ENCODE results near the gene MLX.
A peak's percentile ranks its signal among the peaks of the same experiment; 100 is the strongest.

Gene MLX

GRCh38 chr17:42585353-42585752, 18.5 kb downstream of the MLX start:
- Histone ChIP-seq H3K4me2 (ENCODE audit: low read length) (no peak overlapping the region), H3K79me2 (ENCODE audit: control insufficient read depth, low read length) (no peaks in the 10 kb centered on the region), H3K27me3 (ENCODE audit: control insufficient read depth, low read length) (no peaks in the 10 kb centered on the region), H3K9me2 (replicated peaks; ENCODE audit: control insufficient read depth, low read length) (no peaks in the 10 kb centered on the region), H3K9me3 (ENCODE audit: control insufficient read depth, insufficient read depth, low read length) (no peaks in the 10 kb centered on the region), H3F3A (ENCODE audit: control insufficient read depth, insufficient read depth) (peaks cover 5% of the 10 kb centered on the region; the same call in 1 of the 2 replicates), H4K20me1 (ENCODE audit: control insufficient read depth, insufficient read depth, low read depth, low read length) (no peaks in the 10 kb centered on the region), H3K4me3 (ENCODE audit: low read length) (no peak overlapping the region), H3K36me3 (ENCODE audit: control insufficient read depth, low read length) (peaks cover 82% of the 10 kb centered on the region), H3K27ac (ENCODE audit: low read depth, low read length) (no peak overlapping the region), H3K4me1 (ENCODE audit: control insufficient read depth, low read length) (peaks cover 28% of the 10 kb centered on the region)
- TF ChIP-seq, protein P1, sequence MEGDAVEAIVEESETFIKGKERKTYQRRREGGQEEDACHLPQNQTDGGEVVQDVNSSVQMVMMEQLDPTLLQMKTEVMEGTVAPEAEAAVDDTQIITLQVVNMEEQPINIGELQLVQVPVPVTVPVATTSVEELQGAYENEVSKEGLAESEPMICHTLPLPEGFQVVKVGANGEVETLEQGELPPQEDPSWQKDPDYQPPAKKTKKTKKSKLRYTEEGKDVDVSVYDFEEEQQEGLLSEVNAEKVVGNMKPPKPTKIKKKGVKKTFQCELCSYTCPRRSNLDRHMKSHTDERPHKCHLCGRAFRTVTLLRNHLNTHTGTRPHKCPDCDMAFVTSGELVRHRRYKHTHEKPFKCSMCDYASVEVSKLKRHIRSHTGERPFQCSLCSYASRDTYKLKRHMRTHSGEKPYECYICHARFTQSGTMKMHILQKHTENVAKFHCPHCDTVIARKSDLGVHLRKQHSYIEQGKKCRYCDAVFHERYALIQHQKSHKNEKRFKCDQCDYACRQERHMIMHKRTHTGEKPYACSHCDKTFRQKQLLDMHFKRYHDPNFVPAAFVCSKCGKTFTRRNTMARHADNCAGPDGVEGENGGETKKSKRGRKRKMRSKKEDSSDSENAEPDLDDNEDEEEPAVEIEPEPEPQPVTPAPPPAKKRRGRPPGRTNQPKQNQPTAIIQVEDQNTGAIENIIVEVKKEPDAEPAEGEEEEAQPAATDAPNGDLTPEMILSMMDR (IDR thresholded peaks at IDR 0.05; ENCODE audit: low read depth, low read length, poor library complexity, severe bottlenecking): no peak

GRCh38 chr17:42586514-42587230, 19.8 kb downstream of the MLX start:
- Histone ChIP-seq H3K79me2 (ENCODE audit: control insufficient read depth, low read length) (no peaks in the 10 kb centered on the region), H3K4me2 (ENCODE audit: low read length) (peak overlapping the region; percentile 47), H3K27ac (ENCODE audit: low read depth, low read length) (peak overlapping the region; percentile 56), H3K4me3 (ENCODE audit: low read length) (peak overlapping the region; percentile 7), H3K4me1 (ENCODE audit: control insufficient read depth, low read length) (peaks cover 28% of the 10 kb centered on the region), H3K27me3 (ENCODE audit: control insufficient read depth, low read length) (no peaks in the 10 kb centered on the region), H3K9me3 (ENCODE audit: control insufficient read depth, insufficient read depth, low read length) (no peaks in the 10 kb centered on the region), H3K9me2 (replicated peaks; ENCODE audit: control insufficient read depth, low read length) (no peaks in the 10 kb centered on the region), H3F3A (ENCODE audit: control insufficient read depth, insufficient read depth) (peaks cover 5% of the 10 kb centered on the region; the same call in 1 of the 2 replicates), H3K36me3 (ENCODE audit: control insufficient read depth, low read length) (peaks cover 83% of the 10 kb centered on the region), H4K20me1 (ENCODE audit: control insufficient read depth, insufficient read depth, low read depth, low read length) (no peaks in the 10 kb centered on the region)
- TF ChIP-seq, protein P1 (IDR thresholded peaks at IDR 0.05; ENCODE audit: low read depth, low read length, poor library complexity, severe bottlenecking): no peak
- TF ChIP-seq EZH2phosphoT487 (IDR thresholded peaks at IDR 0.05; ENCODE audit: borderline replicate concordance, low read length): no peak

DNA sequence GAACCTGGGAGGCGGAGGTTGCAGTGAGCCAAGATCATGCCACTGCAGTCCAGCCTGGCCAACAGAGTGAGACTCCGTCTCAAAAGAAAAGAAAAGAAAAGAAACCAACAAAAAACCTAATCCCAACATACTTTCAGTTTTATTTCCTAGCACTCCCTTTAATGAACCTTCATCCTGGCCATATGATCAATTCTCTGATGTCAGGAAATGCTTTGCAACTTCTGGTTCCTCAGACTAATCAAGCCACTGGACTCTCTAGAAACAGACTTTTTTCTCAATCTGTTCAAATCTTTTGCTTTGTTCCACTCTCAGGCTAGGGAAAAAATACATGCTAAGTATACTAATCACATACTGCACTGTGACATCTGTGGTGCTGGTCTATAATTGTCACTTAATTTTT, 24.0 kb downstream of the MLX start:
- Histone ChIP-seq H3K27ac (ENCODE audit: low read depth, low read length) (no peak overlapping the region), H3K9me3 (ENCODE audit: control insufficient read depth, insufficient read depth, low read length) (no peaks in the 10 kb centered on the region), H4K20me1 (ENCODE audit: control insufficient read depth, insufficient read depth, low read depth, low read length) (no peaks in the 10 kb centered on the region), H3K4me1 (ENCODE audit: control insufficient read depth, low read length) (peaks cover 28% of the 10 kb centered on the region), H3K36me3 (ENCODE audit: control insufficient read depth, low read length) (peaks cover 50% of the 10 kb centered on the region), H3F3A (ENCODE audit: control insufficient read depth, insufficient read depth) (peaks cover 5% of the 10 kb centered on the region; the same call in 1 of the 2 replicates), H3K27me3 (ENCODE audit: control insufficient read depth, low read length) (no peaks in the 10 kb centered on the region), H3K79me2 (ENCODE audit: control insufficient read depth, low read length) (no peaks in the 10 kb centered on the region; the same call in 1 of the 2 replicates), H3K4me2 (ENCODE audit: low read length) (no peak overlapping the region), H3K9me2 (replicated peaks; ENCODE audit: control insufficient read depth, low read length) (no peaks in the 10 kb centered on the region), H3K4me3 (ENCODE audit: low read length) (no peak overlapping the region)
- TF ChIP-seq, protein P1 (IDR thresholded peaks at IDR 0.05; ENCODE audit: low read depth, low read length, poor library complexity, severe bottlenecking): no peak
- TF ChIP-seq EZH2phosphoT487 (IDR thresholded peaks at IDR 0.05; ENCODE audit: borderline replicate concordance, low read length): no peak

All from DOHH2 (cell line).